Measurements from ENCODE around the gene LGALS16.
A peak's percentile ranks its signal among the peaks of the same experiment; 100 is the strongest.

DNA sequence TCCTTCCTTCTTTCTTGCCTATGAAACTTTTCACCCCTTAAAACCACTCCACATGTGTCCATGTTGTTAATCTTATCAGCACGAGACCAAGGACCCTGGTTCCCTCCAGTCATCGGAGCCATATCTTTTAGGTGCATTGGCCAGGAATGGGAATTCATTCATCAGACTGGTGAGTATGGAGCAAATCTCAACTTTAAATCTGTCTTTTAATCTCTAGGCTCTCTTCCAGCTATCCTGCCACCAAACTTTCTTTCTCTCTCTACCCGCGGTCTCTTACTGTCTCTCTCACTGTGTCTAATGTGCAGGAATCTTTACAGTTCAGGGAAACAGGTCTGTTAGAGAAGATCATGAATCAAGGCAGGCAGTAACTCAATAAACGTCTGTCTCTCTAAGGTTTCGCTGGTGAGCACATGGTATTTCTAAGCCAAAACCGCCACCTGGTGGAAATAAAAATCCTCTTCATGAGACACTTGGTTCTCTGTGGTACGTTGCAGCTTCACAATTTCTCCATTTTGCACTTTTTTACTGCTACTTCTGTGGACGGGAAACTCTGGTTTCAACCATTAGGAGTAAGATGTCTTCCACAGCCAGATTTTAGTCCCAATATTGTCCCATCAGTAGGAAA is 16.1 kb downstream of the LGALS16 start:
- TF ChIP-seq, protein P1, sequence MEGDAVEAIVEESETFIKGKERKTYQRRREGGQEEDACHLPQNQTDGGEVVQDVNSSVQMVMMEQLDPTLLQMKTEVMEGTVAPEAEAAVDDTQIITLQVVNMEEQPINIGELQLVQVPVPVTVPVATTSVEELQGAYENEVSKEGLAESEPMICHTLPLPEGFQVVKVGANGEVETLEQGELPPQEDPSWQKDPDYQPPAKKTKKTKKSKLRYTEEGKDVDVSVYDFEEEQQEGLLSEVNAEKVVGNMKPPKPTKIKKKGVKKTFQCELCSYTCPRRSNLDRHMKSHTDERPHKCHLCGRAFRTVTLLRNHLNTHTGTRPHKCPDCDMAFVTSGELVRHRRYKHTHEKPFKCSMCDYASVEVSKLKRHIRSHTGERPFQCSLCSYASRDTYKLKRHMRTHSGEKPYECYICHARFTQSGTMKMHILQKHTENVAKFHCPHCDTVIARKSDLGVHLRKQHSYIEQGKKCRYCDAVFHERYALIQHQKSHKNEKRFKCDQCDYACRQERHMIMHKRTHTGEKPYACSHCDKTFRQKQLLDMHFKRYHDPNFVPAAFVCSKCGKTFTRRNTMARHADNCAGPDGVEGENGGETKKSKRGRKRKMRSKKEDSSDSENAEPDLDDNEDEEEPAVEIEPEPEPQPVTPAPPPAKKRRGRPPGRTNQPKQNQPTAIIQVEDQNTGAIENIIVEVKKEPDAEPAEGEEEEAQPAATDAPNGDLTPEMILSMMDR (IDR thresholded peaks at IDR 0.05), result peak in 4 of 5 experiments; percentile 22 to 52 (median 44)
- no peak for TF ChIP-seq POLR2A (IDR thresholded peaks at IDR 0.05)

Measured in tibial nerve (tissue), 3 donors.